Mucosa of descending colon (tissue), 3 donors: ENCODE results near the gene MOGAT1. TPM values are rescaled to one million over a fixed set of nuclear protein-coding genes. Genes with fewer than 3 reads are reported as not detected.
A peak's percentile ranks its signal among the peaks of the same experiment; 100 is the strongest.
"Not testable (repeated sequence)": the region's sequence is repeated elsewhere in the genome, so short reads cannot be mapped to it uniquely, and the experiment has no call there.

Experiments
- ATAC-seq: fragments of 200-7000 bp; cut with Tn5 transposase; one replicate; pipeline ENCODE4 v1.9.1; 2020; ENCODE audit warnings: mild to moderate bottlenecking, moderate library complexity
- DNase-seq, 3 donors: peaks; one replicate each; pipeline ENCODE4 v3.0.0-alpha.2; 2020
- H3K36me3 ChIP-seq: fragments of 200-600 bp; one replicate; pipeline ENCODE4 v1.8.0; 2021; ENCODE audit warnings: low read depth, mild to moderate bottlenecking
- H3K4me1 ChIP-seq: fragments of 200-600 bp; one replicate; pipeline ENCODE4 v1.8.0; 2021; ENCODE audit warnings: low read depth, mild to moderate bottlenecking
- H3K4me3 ChIP-seq: fragments of 200-600 bp; one replicate; pipeline ENCODE4 v1.8.0; 2021; ENCODE audit warnings: mild to moderate bottlenecking
- H3K9me3 ChIP-seq: fragments of 200-600 bp; one replicate; pipeline ENCODE4 v1.8.0; 2021; ENCODE audit warnings: mild to moderate bottlenecking
- CTCF ChIP-seq: fragments of 200-600 bp; IDR thresholded peaks from one replicate; pipeline ENCODE4 v1.8.0; 2022; ENCODE audit warnings: antibody characterized with exemption, mild to moderate bottlenecking
- intact Hi-C, 2 donors: fragments of 100-400 bp; cut with DNase I in 1 of 2; cut with micrococcal nuclease in 1 of 2; formaldehyde crosslinking; loops; one replicate each; pipeline versions ENCODE4 v1.11.0 to v1.11.1; 2022; cut with DNase I, micrococcal nuclease
- total RNA-seq, 3 donors: library from RNA; stranded (reverse); fragmentation: NEBNext Ultra II Directional in 2 of 3; extraction: Animal tissue kit (Norgen Biotek cat#: 25700) in 2 of 3; gene quantifications; one replicate each; pipeline versions ENCODE4 v1.2.1 to v1.2.4, GENCODE V29; 2021 to 2023
- donor health status: DM: no; HTN: no; CAD: no; lungs with moderate emphysema.
- donor health status: DM: no; HTN: no; CAD: no.
- donor health status: DM: no; HTN: yes; CAD: no.

The MOGAT1 gene
- total RNA-seq, 3 donors from 2014 or later: 0.38 TPM; not detected in 2

DNA sequence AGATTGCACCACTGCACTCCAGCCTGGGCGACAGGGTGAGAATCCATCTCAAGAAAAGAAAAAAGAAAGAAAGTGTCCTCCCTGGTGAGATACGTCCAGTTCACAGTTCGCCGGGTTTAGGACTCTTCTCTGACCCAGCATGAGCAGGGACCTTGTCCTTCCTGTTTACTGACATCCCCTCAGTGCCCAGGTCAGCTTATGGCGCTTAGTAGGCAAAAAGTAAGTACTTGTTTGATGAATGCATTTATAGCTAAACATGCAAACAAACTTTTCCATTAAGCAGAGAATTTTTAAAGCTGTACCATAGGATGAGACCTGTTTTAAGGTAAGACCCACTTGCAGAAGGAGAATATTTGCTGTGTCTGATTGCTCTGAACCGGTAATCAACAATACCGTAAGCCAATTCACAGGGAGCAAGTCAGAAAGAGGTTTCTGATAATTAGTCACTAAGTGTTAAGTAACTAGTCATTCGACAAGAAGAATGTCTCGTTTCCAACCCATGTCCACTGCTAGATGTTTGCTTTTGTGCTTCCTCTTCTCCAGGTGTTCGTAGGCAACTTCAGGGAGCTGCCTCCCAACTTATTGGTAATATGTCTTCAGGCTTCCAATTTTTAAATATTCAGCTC, 40.0 kb downstream of the MOGAT1 start:
- intact Hi-C loops: no loop called here
- DNase-seq: no peak
- Histone ChIP-seq H3K4me3 (no peak overlapping the region), H3K36me3 (no peaks in the 10 kb centered on the region), H3K9me3 (no peaks in the 10 kb centered on the region), H3K4me1 (peaks cover 17% of the 10 kb centered on the region)
- no peak for ATAC-seq
- TF ChIP-seq CTCF: no peak

DNA sequence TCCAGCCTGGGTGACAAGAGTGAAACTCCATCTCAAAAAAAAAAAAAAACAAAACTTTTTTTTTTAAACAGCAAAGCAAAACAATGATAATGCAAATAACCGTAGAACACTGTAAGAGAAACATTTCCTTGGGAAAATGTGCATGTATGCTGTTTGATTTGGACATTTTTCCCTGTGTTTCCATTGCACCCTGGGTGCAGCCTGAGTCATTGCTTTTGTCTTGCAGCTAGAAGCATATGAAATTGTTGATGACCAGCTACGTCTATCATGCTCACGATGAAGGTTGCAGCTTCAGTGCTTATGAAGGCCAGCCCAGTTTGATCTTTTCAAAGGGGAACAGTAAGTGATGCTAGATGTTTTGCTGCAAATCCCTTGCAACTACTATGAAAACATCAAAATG, 41.5 kb downstream of the MOGAT1 start:
- Histone ChIP-seq H3K4me3 (no peak overlapping the region), H3K36me3 (no peaks in the 10 kb centered on the region), H3K9me3 (no peaks in the 10 kb centered on the region), H3K4me1 (peaks cover 17% of the 10 kb centered on the region)
- ATAC-seq: no peak
- intact Hi-C loops: no loop called here
- no peak for TF ChIP-seq CTCF
- no peak for DNase-seq

DNA sequence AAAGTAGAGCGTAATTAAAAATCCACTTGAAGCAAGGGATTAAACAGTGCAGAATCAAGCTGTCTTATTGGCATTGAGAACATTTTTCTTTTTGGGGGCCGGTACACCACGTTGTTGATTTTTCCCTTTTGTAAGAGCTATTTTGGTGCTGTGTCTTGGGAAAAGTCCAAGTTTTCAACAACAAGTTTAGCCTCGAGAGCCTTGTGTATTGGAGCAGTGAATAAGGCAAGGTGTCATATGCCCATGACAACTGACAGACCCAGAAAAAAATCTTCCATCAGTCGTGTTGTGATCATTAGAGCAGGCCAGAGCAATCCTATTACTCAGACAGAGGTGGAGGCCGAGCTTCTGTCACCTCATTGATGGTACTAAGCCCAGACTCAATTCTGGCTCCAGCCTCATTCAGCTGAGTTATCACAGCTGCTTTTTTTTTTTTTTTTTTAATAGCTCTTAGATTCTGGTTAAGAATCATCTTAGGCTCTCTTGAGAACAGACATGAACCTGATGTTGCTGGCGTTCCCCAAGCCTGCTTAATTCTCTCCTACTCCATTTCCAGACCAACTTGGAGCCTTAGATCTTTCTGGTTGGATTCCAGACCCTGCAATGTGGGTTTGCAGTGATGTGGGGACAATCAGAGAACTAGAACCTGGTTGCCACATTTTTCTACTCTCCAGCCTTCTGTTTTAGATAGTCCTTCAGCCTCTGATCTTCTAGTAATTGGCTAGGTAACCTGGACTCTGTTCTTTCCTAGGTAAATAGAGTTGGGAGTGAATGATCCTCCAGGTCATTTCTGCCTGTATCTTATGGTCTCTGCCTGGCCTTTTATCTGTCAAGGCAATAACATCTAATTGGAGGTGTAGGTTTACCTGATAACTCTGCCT, 43.1 kb downstream of the MOGAT1 start:
- no peak for TF ChIP-seq CTCF
- DNase-seq (peak in 1 of 3 donors; percentile 25), ATAC-seq (peak; percentile 82)
- Histone ChIP-seq H3K36me3 (no peaks in the 10 kb centered on the region), H3K4me3 (no peak overlapping the region), H3K4me1 (peaks cover 11% of the 10 kb centered on the region), H3K9me3 (no peaks in the 10 kb centered on the region)
- intact Hi-C loops: no loop called here

GRCh38 chr2:222715742-222716141, 44.3 kb downstream of the MOGAT1 start:
- no peak overlapping the region for H3K4me3 ChIP-seq
- no peak for TF ChIP-seq CTCF
- no peaks in the 10 kb centered on the region for H3K36me3 ChIP-seq
- ATAC-seq (no peak), DNase-seq (peak in 2 of 3 donors; percentile 41 to 58)
- intact Hi-C loops: no loop called here
- no peaks in the 10 kb centered on the region for H3K9me3 ChIP-seq
- H3K4me1 ChIP-seq: peaks cover 11% of the 10 kb centered on the region

GRCh38 chr2:222719787-222720186, 48.3 kb downstream of the MOGAT1 start:
- H3K9me3 ChIP-seq, DNase-seq, ATAC-seq, H3K36me3 ChIP-seq, intact Hi-C loops, H3K4me1 ChIP-seq, H3K4me3 ChIP-seq: not testable (repeated sequence)

DNA sequence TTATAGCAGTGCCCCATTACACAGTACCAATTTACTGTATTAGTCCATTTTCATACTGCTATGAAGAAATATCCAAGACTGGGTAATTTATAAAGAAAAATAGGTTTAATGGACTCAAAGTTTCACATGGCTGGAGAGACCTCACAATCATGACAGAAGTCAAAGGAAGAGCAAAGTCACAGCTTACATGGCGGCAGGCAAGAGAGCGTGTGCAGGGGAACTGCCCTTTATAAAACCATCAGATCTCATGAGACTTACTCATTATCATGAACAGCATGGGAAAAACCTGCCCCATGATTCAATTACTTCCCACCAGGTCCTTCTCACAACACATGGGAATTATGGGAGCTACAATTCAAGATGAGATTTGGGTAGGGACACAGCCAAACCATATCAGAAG, 50.1 kb downstream of the MOGAT1 start:
- H3K4me1 ChIP-seq, intact Hi-C loops, H3K9me3 ChIP-seq, H3K36me3 ChIP-seq, H3K4me3 ChIP-seq, ATAC-seq, DNase-seq: not testable (repeated sequence)
